ENCODE measurements around the gene GRK5. TPM values are rescaled to one million over a fixed set of nuclear protein-coding genes. Genes with fewer than 3 reads are reported as not detected.

Gene GRK5
- total RNA-seq, 1 donor from 2014 or later: 21.3 TPM

GRCh38 chr10:119205894-119206602, 1.3 kb upstream of the GRK5 start:
- ChIA-PET CTCF (interaction anchor here (0.6 to 13.0 kb wide), 51 partner anchors 8 to 653 kb away, joined by 3 to 127 read pairs (median 4); partner anchors contain the start of genes RGS10 and SFXN4), POLR2A (interaction anchor here (0.6 to 5.6 kb wide), 17 partner anchors 40 to 359 kb away, joined by 3 to 134 read pairs (median 8); partner anchors contain the start of gene SFXN4)
- intact Hi-C loops (cut with micrococcal nuclease): loop anchor here (1.0 to 2.0 kb wide), 5 partner anchors 63 to 337 kb away; no protein-coding TSS in a partner anchor
- Mint-ChIP-seq H3K36me3 (ENCODE audit: low read depth) (peaks cover 3% of the 10 kb centered on the region), H3K9me3 (no peaks in the 10 kb centered on the region), H3K27me3 (no peaks in the 10 kb centered on the region), H3K4me1 (peaks cover 27% of the 10 kb centered on the region), H3K4me3 (peak overlapping the region; percentile 91), H3K27ac (peak overlapping the region; percentile 95)
- TF ChIP-seq CTCF (IDR thresholded peaks at IDR 0.05): no peak
- DNase-seq (peak; percentile 40), ATAC-seq (ENCODE audit: low read depth) (no peak)

- Mint-ChIP-seq H3K36me3 (ENCODE audit: low read depth) (peaks cover 7% of the 10 kb centered on the region), H3K4me1 (peaks cover 34% of the 10 kb centered on the region), H3K27ac (peak overlapping the region; percentile 95), H3K27me3 (no peaks in the 10 kb centered on the region), H3K9me3 (no peaks in the 10 kb centered on the region), H3K4me3 (peak overlapping the region; percentile 93)
- intact Hi-C loops (cut with micrococcal nuclease): loop anchor here (1.0 to 2.0 kb wide), 9 partner anchors 28 to 391 kb away; partner anchors contain the start of genes PRDX3 and SFXN4
- POLR2A ChIA-PET: interaction anchor here (0.6 to 5.6 kb wide), 25 partner anchors 12 to 358 kb away, joined by 3 to 134 read pairs (median 6); partner anchors contain the start of genes RGS10 and SFXN4
- CTCF ChIA-PET: interaction anchor here (0.6 to 13.0 kb wide), 57 partner anchors 9 to 653 kb away, joined by 3 to 127 read pairs (median 4); partner anchors contain the start of genes RGS10 and SFXN4
- TF ChIP-seq CTCF (IDR thresholded peaks at IDR 0.05): no peak
- peak; percentile 53 for ATAC-seq (ENCODE audit: low read depth)
- DNase-seq: peak; percentile 87
Measured at GRCh38 chr10:119206603-119207365, 587 bp upstream of the GRK5 start.

GRCh38 chr10:119207713-119208552, 562 bp downstream of the GRK5 start:
- intact Hi-C loops (cut with micrococcal nuclease): loop anchor here (1.0 to 2.0 kb wide), 6 partner anchors 30 to 389 kb away; partner anchors contain the start of genes PRDX3 and SFXN4
- ATAC-seq (ENCODE audit: low read depth): peak; percentile 3
- TF ChIP-seq CTCF (IDR thresholded peaks at IDR 0.05): no peak
- ChIA-PET CTCF (interaction anchor here (0.8 to 13.0 kb wide), 29 partner anchors 9 to 651 kb away, joined by 3 to 127 read pairs (median 7); no protein-coding TSS in a partner anchor), POLR2A (interaction anchor here (0.6 to 5.6 kb wide), 24 partner anchors 11 to 368 kb away, joined by 3 to 134 read pairs (median 6); no protein-coding TSS in a partner anchor)
- H3K9me3 Mint-ChIP-seq: no peaks in the 10 kb centered on the region
- H3K36me3 Mint-ChIP-seq (ENCODE audit: low read depth): peaks cover 15% of the 10 kb centered on the region
- peak overlapping the region; percentile 93 for H3K4me3 Mint-ChIP-seq
- H3K27ac Mint-ChIP-seq: peak overlapping the region; percentile 87
- no peaks in the 10 kb centered on the region for H3K27me3 Mint-ChIP-seq
- H3K4me1 Mint-ChIP-seq: peaks cover 46% of the 10 kb centered on the region
- peak; percentile 58 for DNase-seq

GRCh38 chr10:119208553-119208940, 1.2 kb downstream of the GRK5 start:
- ATAC-seq (ENCODE audit: low read depth) (no peak), DNase-seq (no peak)
- TF ChIP-seq CTCF (IDR thresholded peaks at IDR 0.05): no peak
- Mint-ChIP-seq H3K36me3 (ENCODE audit: low read depth) (peaks cover 15% of the 10 kb centered on the region), H3K27ac (peak overlapping the region; percentile 87), H3K4me3 (peak overlapping the region; percentile 93), H3K27me3 (no peaks in the 10 kb centered on the region), H3K4me1 (peaks cover 49% of the 10 kb centered on the region), H3K9me3 (no peaks in the 10 kb centered on the region)
- ChIA-PET CTCF (interaction anchor here (0.8 to 13.0 kb wide), 13 partner anchors 9 to 281 kb away, joined by 3 to 127 read pairs (median 6); no protein-coding TSS in a partner anchor), POLR2A (interaction anchor here (0.6 to 5.6 kb wide), 11 partner anchors 17 to 318 kb away, joined by 3 to 134 read pairs (median 7); no protein-coding TSS in a partner anchor)
- intact Hi-C loops (cut with micrococcal nuclease): loop anchor here (1.0 kb wide), 1 partner anchor 161 kb away; no protein-coding TSS in a partner anchor

Data from activated B cell treated with CpG ODN at 0.5 μM for 24 hours (primary cell).